ENCODE results near the gene TCF7L1. TPM values are rescaled to one million over a fixed set of nuclear protein-coding genes. Genes with fewer than 3 reads are reported as not detected.
"Not testable (repeated sequence)": the region's sequence is repeated elsewhere in the genome, so short reads cannot be mapped to it uniquely, and the experiment has no call there.

TCF7L1 gene
- total RNA-seq, 4 donors from 2014 or later = 1.1 to 3.9 (median 2.8) TPM

DNA sequence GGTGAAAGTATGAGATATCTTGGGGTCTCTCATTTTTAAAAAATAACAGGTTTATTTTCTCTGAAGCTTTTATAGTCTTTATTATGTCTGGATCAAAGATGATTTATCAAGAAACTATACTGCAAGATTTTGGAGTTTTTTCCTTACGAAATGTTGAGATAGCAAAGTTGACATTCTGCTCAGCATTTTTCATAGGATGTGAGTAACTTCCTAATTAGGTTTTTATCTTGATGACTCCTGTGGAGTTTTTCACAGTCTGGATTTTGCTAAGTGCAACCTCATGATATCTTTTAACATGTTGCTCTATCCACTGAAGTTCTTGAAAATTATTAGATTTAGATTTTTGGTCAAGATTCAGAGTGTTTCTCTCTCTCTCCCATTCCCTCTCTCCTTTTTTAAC, 17.8 kb downstream of the TCF7L1 start:
- in situ Hi-C loops (cut with MboI; ENCODE audit: low sequenced_read_pairs in 4 of 4) (no loop called here), intact Hi-C loops (cut with DNase I; ENCODE audit: low total_unique reads) (no loop called here)
- ATAC-seq (no peak), DNase-seq (no peak)
- no peaks in the 10 kb centered on the region for H3K9me3 ChIP-seq
- no peak overlapping the region for H3K4me3 ChIP-seq
- H3K4me1 ChIP-seq = peaks cover 5 to 12% of the 10 kb centered on the region in 2 donors
- TF ChIP-seq, protein P1, sequence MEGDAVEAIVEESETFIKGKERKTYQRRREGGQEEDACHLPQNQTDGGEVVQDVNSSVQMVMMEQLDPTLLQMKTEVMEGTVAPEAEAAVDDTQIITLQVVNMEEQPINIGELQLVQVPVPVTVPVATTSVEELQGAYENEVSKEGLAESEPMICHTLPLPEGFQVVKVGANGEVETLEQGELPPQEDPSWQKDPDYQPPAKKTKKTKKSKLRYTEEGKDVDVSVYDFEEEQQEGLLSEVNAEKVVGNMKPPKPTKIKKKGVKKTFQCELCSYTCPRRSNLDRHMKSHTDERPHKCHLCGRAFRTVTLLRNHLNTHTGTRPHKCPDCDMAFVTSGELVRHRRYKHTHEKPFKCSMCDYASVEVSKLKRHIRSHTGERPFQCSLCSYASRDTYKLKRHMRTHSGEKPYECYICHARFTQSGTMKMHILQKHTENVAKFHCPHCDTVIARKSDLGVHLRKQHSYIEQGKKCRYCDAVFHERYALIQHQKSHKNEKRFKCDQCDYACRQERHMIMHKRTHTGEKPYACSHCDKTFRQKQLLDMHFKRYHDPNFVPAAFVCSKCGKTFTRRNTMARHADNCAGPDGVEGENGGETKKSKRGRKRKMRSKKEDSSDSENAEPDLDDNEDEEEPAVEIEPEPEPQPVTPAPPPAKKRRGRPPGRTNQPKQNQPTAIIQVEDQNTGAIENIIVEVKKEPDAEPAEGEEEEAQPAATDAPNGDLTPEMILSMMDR (IDR thresholded peaks at IDR 0.05 in 4 of 5, conservative IDR thresholded peaks at IDR 0.05 in 1 of 5) = no peak
- TF ChIP-seq POLR2A (IDR thresholded peaks at IDR 0.05) = no peak
- H3K27ac ChIP-seq = no peak overlapping the region
- no peaks in the 10 kb centered on the region for H3K36me3 ChIP-seq
- no peaks in the 10 kb centered on the region for H3K27me3 ChIP-seq

DNA sequence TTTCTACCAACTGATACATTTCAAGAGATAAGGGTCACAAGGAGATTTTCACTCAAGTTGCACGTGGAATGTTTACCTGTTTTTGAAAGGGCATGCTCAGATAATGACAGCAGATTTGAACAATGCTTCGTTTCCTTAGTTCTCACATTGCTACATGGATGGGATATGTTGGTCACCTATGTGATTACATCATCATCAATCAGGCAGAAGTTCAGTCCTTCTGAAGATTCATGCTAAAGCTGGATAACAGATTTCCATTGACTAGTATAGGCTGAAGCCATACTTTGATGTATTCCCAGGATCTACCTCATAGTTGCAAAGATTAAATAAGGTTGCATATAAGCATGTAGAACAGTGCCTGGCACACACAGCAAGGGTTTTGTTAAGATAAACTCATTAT, 19.7 kb downstream of the TCF7L1 start:
- ATAC-seq (no peak), DNase-seq (no peak)
- peaks cover 7 to 12% of the 10 kb centered on the region in 2 donors for H3K4me1 ChIP-seq
- no peak overlapping the region for H3K4me3 ChIP-seq
- H3K27me3 ChIP-seq = no peaks in the 10 kb centered on the region
- intact Hi-C loops (cut with DNase I; ENCODE audit: low total_unique reads) = no loop called here
- TF ChIP-seq POLR2A (IDR thresholded peaks at IDR 0.05) = no peak
- TF ChIP-seq, protein P1 (IDR thresholded peaks at IDR 0.05 in 4 of 5, conservative IDR thresholded peaks at IDR 0.05 in 1 of 5) = no peak
- no peaks in the 10 kb centered on the region for H3K36me3 ChIP-seq
- in situ Hi-C loops (cut with MboI; ENCODE audit: low sequenced_read_pairs in 4 of 4) = no loop called here
- no peaks in the 10 kb centered on the region for H3K9me3 ChIP-seq
- H3K27ac ChIP-seq = no peak overlapping the region

DNA sequence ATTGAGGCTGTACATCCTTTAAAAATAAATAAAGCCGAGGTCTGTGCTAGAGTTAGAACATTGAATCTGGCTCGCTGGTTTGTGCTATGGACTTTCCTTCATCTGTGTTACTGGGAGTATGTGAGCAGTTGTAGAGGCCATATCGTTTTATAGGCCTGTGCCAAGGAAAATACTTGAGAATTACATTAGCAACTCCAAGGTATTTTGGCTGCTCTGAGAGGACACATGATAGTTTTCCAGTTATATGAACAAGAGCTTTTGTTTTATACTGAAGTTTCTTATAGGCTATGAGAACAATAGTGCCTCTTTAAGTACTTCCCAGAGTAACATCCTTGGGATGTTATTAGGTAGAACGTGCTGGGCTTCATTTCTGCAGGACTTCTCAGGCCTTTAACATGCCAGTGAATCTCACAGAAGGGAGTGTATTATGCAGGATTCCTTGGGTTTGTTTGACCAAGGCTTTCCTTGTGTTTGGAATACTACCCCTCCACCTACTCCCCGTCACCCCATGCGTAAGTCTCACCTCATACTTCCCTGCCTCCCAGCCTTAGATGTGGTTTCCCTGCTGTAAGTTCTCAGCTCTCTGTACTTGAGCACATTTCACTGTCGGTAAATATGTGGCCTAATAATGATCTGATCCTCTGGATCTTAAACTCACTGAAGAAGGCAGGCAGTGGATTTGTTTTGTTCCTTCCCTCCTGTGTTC, 21.0 kb downstream of the TCF7L1 start:
- DNase-seq = no peak
- in situ Hi-C loops (cut with MboI; ENCODE audit: low sequenced_read_pairs in 4 of 4) (no loop called here), intact Hi-C loops (cut with DNase I; ENCODE audit: low total_unique reads) (no loop called here)
- TF ChIP-seq, protein P1 (IDR thresholded peaks at IDR 0.05 in 4 of 5, conservative IDR thresholded peaks at IDR 0.05 in 1 of 5) = no peak
- no peak for TF ChIP-seq POLR2A (IDR thresholded peaks at IDR 0.05)
- ATAC-seq = no peak
- H3K27ac ChIP-seq = no peak overlapping the region
- peaks cover 13 to 24% of the 10 kb centered on the region in 2 donors for H3K4me1 ChIP-seq
- no peaks in the 10 kb centered on the region for H3K9me3 ChIP-seq
- H3K4me3 ChIP-seq = no peak overlapping the region
- H3K36me3 ChIP-seq = no peaks in the 10 kb centered on the region
- H3K27me3 ChIP-seq = no peaks in the 10 kb centered on the region

- H3K27ac ChIP-seq; H3K4me3 ChIP-seq; in situ Hi-C loops (cut with MboI; ENCODE audit: low sequenced_read_pairs in 4 of 4); H3K36me3 ChIP-seq; H3K27me3 ChIP-seq; ATAC-seq; DNase-seq; intact Hi-C loops (cut with DNase I; ENCODE audit: low total_unique reads); H3K9me3 ChIP-seq: not testable (repeated sequence)
- peaks cover 18 to 28% of the 10 kb centered on the region in 2 donors for H3K4me1 ChIP-seq
These were observed 21.9 kb downstream of the TCF7L1 start for GRCh38 chr2:85155082-85155481.

- H3K27me3 ChIP-seq = no peaks in the 10 kb centered on the region
- no peak overlapping the region for H3K4me3 ChIP-seq
- ATAC-seq (no peak), DNase-seq (no peak)
- H3K4me1 ChIP-seq = peaks cover 18 to 31% of the 10 kb centered on the region in 2 donors
- H3K36me3 ChIP-seq = no peaks in the 10 kb centered on the region
- no peaks in the 10 kb centered on the region for H3K9me3 ChIP-seq
- in situ Hi-C loops (cut with MboI; ENCODE audit: low sequenced_read_pairs in 4 of 4) = no loop called here
- TF ChIP-seq, protein P1 (IDR thresholded peaks at IDR 0.05 in 4 of 5, conservative IDR thresholded peaks at IDR 0.05 in 1 of 5) = no peak
- no peak for TF ChIP-seq POLR2A (IDR thresholded peaks at IDR 0.05)
- no peak overlapping the region for H3K27ac ChIP-seq
- intact Hi-C loops (cut with DNase I; ENCODE audit: low total_unique reads) = no loop called here
These were observed 23.0 kb downstream of the TCF7L1 start for GRCh38 chr2:85156153-85156552.
